HG03575 (cell line): ENCODE measurements around the gene SRPK2.
"Not testable (repeated sequence)": the region's sequence is repeated elsewhere in the genome, so short reads cannot be mapped to it uniquely, and the experiment has no call there.

ENCODE experiments used
- ATAC-seq: cut with Tn5 transposase; IDR thresholded peaks from one replicate; pipeline ENCODE4 v1.9.1; 2021; ENCODE audit not compliant: unreplicated experiment, insufficient number of reproducible peaks, low FRiP score; ENCODE audit errors: extremely low read depth

The SRPK2 gene

DNA sequence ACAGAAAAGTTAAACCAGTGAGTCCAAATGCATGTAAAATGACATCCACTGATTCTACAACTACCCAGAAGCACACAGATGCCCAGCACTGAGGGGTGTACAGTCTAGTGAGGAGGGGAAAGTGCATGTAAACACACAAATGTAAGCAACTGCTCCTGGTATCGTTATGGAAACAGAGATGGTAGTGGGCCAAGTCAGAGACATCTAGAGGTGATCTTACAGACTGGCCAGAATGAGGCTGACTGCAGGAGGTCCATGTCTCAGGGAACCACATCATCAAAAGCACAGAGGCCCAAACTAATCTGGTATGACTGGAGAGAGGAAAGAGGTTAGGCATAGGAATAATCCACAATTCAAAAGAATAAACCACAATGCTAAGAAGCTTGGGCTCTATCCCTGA, 176.5 kb downstream of the SRPK2 start:
- no peak for ATAC-seq

- ATAC-seq = peak; percentile 66
Measured at GRCh38 chr7:105210721-105211205, 178.0 kb downstream of the SRPK2 start.

- ATAC-seq = no peak
Measured at GRCh38 chr7:105209870-105210269, 178.9 kb downstream of the SRPK2 start.

DNA sequence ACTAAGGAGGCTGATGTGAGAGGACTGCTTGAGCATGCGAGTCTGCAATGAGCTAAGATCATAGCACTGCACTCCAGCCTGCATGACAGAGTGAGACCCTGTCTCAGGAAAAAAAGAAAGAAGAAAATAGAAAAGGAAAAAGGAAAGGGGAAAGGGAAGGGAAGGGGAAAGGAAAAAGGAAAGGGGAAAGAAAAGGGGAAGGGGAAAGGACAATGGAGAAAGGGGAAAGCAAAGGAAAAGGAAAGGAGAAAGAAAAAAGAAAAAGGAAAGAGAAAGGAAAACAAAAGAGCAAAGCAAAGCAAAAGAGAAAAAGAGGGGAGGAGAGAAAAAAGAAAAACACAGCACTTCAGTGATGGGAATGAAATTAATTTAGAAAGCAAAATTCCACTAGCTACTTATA, 179.3 kb downstream of the SRPK2 start:
- no peak for ATAC-seq

DNA sequence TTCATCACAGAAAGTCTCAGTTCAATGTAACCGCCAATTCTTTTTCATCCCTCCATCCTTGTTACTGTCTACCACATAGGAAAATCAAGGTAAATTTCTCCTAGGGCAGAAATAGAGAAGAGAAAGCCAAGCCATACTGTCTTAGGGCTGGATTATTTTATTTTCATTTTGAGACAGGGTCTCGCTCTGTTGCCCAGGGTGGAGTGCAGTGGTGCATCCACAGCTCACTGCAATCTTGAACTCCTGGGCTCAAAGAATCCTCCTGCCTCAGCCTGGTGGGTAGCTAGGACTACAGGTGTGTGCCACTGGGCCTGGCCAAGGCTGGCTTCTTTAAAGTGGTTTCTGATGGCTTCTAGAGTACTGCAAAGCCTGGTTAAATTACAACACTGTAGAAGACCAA, 181.7 kb downstream of the SRPK2 start:
- ATAC-seq = no peak

GRCh38 chr7:105205592-105206237, 183.0 kb downstream of the SRPK2 start:
- ATAC-seq = no peak

DNA sequence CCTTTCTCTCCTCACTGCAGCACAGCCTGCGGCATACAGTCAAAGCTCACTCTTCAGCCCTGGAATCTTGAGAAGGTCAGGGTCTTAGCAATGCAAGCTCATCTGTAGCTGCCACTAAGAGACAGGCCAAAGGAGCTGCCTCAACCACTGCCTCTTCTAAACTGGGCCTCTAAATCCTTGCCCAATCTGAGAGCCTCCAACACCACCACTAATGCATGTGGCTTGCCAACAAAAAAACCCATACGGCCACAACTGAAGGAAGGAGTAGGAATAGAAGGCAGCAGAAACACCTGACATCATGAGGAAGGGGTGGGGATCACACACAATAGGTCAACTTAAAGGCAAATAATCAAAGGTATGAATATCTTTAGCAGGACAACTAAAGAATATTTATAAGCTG, 183.8 kb downstream of the SRPK2 start:
- ATAC-seq = no peak

DNA sequence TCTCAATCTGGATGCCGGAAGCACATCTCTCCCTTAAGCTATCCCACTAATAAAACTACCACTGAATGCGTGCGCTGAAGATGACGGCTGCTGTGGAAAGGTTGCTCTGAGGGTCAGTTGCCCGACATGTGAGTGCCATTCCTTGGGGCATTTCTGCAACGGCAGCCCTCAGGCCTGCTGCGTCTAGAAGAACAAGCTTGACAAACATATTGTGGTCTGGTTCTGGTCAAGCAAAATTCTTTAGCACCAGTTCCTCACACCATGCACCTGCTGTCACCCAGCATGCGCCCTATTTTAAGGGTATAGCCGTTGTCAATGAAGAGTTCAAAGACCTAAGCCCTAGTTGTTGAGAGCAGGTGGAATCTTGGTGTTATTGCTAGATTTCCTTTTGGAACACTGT, 184.2 kb downstream of the SRPK2 start:
- ATAC-seq = no peak

- ATAC-seq = no peak
Measured at GRCh38 chr7:105202616-105203015, 186.1 kb downstream of the SRPK2 start.

- ATAC-seq = no peak
Measured at GRCh38 chr7:105199386-105199785, 189.3 kb downstream of the SRPK2 start.

DNA sequence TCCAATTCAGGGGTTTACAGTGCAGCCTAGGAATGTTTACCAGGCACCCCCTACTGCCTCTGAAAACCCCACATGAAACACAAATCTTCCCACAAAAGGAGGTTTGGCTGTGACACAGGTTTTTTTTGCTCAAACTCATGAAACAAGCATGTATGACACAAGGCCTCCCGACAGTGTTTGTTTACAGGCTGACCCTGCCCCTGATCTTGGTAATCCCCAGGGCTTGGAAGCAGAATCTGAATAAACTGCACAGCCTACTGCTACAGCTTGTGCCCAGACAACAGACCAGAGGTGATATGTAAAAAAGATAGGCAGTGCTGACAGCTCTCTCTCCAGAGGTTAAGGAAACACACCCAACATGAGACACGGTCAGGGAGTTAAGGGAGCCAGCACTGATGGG, 190.5 kb downstream of the SRPK2 start:
- no peak for ATAC-seq

DNA sequence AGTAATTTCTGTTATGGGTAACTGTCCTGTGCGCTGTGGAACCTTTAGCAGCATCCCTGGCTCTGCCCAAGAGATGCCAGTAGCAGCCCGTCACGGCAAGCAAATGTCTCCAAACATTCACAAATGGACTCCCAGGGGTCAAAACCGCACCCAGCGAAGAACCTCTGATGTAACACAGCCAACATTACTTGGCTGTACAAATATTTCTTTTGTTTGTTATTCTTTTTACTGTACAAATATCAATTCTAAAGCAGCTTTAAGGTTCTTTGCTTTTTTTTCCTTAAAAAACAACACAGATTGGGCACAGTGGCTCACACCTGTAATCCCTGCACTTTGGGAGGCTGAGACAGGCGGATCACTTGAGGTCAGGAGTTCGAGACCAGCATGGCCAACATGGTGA, 192.2 kb downstream of the SRPK2 start:
- no peak for ATAC-seq

- ATAC-seq = no peak
Measured at GRCh38 chr7:105195891-105196290, 192.8 kb downstream of the SRPK2 start.

DNA sequence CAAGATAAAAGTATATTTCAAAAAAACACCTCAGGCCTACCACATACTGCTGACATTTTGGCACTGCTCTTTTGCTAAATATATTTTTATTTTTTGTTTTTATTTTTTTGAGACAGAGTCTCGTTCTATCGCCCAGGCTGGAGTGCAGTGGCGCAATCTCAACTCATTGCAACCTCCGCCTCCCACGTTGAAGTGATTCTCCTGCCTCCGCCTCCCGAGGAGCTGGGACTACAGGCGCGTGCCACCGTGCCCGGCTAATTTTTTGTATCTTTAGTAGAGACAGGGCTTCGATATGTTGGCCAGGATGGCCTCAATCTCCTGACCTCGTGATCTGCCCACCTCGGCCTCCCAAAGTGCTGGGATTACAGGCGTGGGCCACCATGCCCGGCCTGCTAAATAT, 193.8 kb downstream of the SRPK2 start:
- ATAC-seq = not testable (repeated sequence)

GRCh38 chr7:105191331-105191730, 197.4 kb downstream of the SRPK2 start:
- no peak for ATAC-seq

DNA sequence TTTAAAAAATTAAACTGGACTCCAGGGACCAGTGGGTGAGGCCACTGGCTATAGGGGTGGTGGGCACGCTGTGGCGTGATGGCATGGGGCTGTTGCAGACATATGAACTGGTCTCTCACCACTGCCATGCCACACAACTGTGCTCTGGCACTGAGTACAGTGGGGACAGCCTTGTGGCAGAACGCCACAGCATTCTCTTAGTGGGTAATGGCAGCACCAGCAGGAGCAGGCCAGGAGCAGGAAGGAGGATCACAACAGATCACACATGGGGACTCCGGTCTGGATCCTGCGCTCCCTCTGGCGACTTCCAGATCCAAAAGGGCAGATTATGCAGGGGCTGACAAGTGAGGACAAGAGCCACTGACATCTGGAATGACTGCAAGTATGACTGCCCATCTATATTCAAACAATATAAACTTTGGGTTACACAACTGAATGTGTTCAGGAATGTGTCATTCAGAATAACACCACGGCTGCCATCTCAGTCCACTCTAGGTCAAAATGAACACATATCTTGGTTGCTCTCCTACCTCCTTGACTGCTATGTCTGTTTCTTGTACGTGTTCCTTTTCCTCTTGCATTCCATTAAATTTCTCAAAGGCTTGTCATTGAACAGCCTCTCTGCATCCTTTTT, 198.7 kb downstream of the SRPK2 start:
- ATAC-seq = no peak

- ATAC-seq = no peak
Measured at GRCh38 chr7:105188201-105188600, 200.5 kb downstream of the SRPK2 start.

GRCh38 chr7:105187302-105188169, 201.2 kb downstream of the SRPK2 start:
- no peak for ATAC-seq

DNA sequence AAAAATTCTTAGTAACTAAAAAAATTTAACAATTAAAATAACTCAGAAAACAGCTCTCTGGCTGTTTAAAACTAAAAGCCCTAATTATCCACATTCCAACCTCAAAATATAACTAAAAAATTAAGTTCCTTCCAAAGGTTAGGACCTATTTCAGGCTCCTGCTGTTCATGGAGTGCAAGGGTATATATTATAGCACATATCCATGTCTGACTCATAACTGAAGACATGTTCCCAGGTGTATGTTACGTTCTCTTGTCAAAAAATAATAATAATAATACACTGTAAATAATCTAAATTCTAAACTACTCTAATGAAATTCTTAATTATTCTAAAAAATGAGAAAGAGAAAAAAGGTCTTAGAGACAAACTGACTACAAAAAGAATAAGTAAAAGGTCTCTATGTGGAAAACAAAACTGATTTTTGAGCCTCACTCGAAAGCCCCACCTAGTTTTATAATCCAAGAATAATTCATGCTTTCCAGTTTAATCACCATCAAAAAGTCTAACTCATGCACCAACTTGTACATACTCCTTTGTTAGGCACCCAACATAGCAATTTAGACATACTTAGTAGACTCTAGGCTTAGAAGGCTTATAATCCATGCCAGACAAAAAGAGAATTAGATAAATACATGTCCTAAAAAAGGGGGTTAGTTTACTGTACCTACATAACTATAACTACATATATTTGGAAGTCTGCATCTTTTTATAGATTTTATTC, 203.3 kb downstream of the SRPK2 start:
- ATAC-seq = no peak
